OCI-LY3 (cell line): ENCODE measurements around the gene CHM.

Source experiments
- H2AFZ ChIP-seq: fragments of 200-600, 300-600 bp; shearing (Covaris generic); 2 replicates; pipeline ENCODE4 v1.6.0; 2014; ENCODE audit warnings: antibody characterized with exemption, low read depth, low read length
- H3K27ac ChIP-seq: fragments of 200-600, 300-600 bp; sonication (generic); 2 replicates; pipeline ENCODE4 v1.5.1; 2014; ENCODE audit warnings: mild to moderate bottlenecking, low read length, moderate library complexity, mixed read lengths
- H3K27me3 ChIP-seq: fragments of 200-600, 300-600 bp; sonication (generic); 2 replicates; pipeline ENCODE4 v1.6.1; 2014; ENCODE audit warnings: low read depth, low read length, mixed read lengths
- H3K36me3 ChIP-seq: fragments of 200-600, 300-600 bp; sonication (generic); replicated peaks from 2 replicates; pipeline ENCODE3; 2014; ENCODE audit warnings: low read depth, low read length, mixed read lengths
- H3K4me1 ChIP-seq: fragments of 300-600, 200-600 bp; sonication (generic); 2 replicates; pipeline ENCODE4 v1.6.1; 2014; ENCODE audit warnings: low read length, mixed read lengths
- H3K4me2 ChIP-seq: fragments of 200-600, 300-600 bp; sonication (generic); 2 replicates; pipeline ENCODE4 v1.6.1; 2014; ENCODE audit warnings: low read length, mixed read lengths
- H3K4me3 ChIP-seq: fragments of 300-600, 200-600 bp; sonication (generic); 2 replicates; pipeline ENCODE4 v1.5.1; 2014; ENCODE audit warnings: antibody characterized with exemption, mild to moderate bottlenecking, low read length, moderate library complexity
- H3K79me2 ChIP-seq: fragments of 300-600, 200-600 bp; shearing (Covaris generic); 2 replicates; pipeline ENCODE4 v1.6.1; 2014; ENCODE audit warnings: mild to moderate bottlenecking, low read length, mixed read lengths
- H3K9ac ChIP-seq: fragments of 300-600, 200-600 bp; shearing (Covaris generic); 2 replicates; pipeline ENCODE4 v1.6.0; 2014; ENCODE audit warnings: mild to moderate bottlenecking, low read length, moderate library complexity
- H3K9me3 ChIP-seq: fragments of 200-600, 300-600 bp; shearing (Covaris generic); 2 replicates; pipeline ENCODE4 v1.6.1; 2014; ENCODE audit warnings: low read length, mixed read lengths; ENCODE audit not compliant: insufficient read depth
- H4K20me1 ChIP-seq: fragments of 200-600, 300-600 bp; sonication (generic); 2 replicates; pipeline ENCODE4 v1.6.1; 2016; ENCODE audit warnings: low read length, mixed read lengths; ENCODE audit not compliant: insufficient read depth
- CTCF ChIP-seq: fragments of 200-600, 300-600 bp; sonication (generic); IDR thresholded peaks from 2 replicates; pipeline ENCODE4 v1.5.1; 2014; ENCODE audit warnings: antibody characterized with exemption, low read length, low read depth
- EZH2phosphoT487 ChIP-seq: fragments of 200-600 bp; shearing (Covaris generic); IDR thresholded peaks from 2 replicates; pipeline ENCODE4 v1.6.1; 2018; ENCODE audit warnings: antibody characterized with exemption, mixed run types, low read depth

The CHM gene

GRCh38 chrX:86002076-86002896 lies 45.1 kb downstream of the CHM start:
- Histone ChIP-seq H4K20me1 (no peaks in the 10 kb centered on the region), H3K27me3 (no peaks in the 10 kb centered on the region), H3K36me3 (no peaks in the 10 kb centered on the region), H3K27ac (no peak overlapping the region), H3K9ac (no peak overlapping the region), H3K4me3 (no peak overlapping the region), H3K4me2 (no peak overlapping the region), H3K4me1 (no peaks in the 10 kb centered on the region), H3K9me3 (no peaks in the 10 kb centered on the region), H2AFZ (no peak overlapping the region), H3K79me2 (no peaks in the 10 kb centered on the region)
- TF ChIP-seq CTCF (no peak), EZH2phosphoT487 (no peak)

- Histone ChIP-seq H3K27ac (no peak overlapping the region), H3K4me1 (no peaks in the 10 kb centered on the region), H3K4me3 (no peak overlapping the region), H4K20me1 (no peaks in the 10 kb centered on the region), H2AFZ (no peak overlapping the region), H3K27me3 (no peaks in the 10 kb centered on the region), H3K36me3 (no peaks in the 10 kb centered on the region), H3K4me2 (no peak overlapping the region), H3K9ac (no peak overlapping the region), H3K9me3 (no peaks in the 10 kb centered on the region), H3K79me2 (no peaks in the 10 kb centered on the region)
- TF ChIP-seq EZH2phosphoT487 (no peak), CTCF (no peak)
These were observed 48.4 kb downstream of the CHM start for GRCh38 chrX:85998954-85999353.

GRCh38 chrX:85996555-85996954 lies 50.8 kb downstream of the CHM start:
- Histone ChIP-seq H3K4me2 (no peak overlapping the region), H3K36me3 (no peaks in the 10 kb centered on the region), H3K27ac (no peak overlapping the region), H3K27me3 (no peaks in the 10 kb centered on the region), H3K4me1 (no peaks in the 10 kb centered on the region), H3K9ac (no peak overlapping the region), H2AFZ (no peak overlapping the region), H4K20me1 (no peaks in the 10 kb centered on the region), H3K9me3 (no peaks in the 10 kb centered on the region), H3K4me3 (no peak overlapping the region), H3K79me2 (no peaks in the 10 kb centered on the region)
- no peak for TF ChIP-seq CTCF
- no peak for TF ChIP-seq EZH2phosphoT487

GRCh38 chrX:85995641-85996040 lies 51.7 kb downstream of the CHM start:
- Histone ChIP-seq H3K4me1 (no peaks in the 10 kb centered on the region), H3K4me3 (no peak overlapping the region), H3K9me3 (no peaks in the 10 kb centered on the region), H3K4me2 (no peak overlapping the region), H3K27ac (no peak overlapping the region), H3K36me3 (no peaks in the 10 kb centered on the region), H3K27me3 (no peaks in the 10 kb centered on the region), H2AFZ (no peak overlapping the region), H3K79me2 (no peaks in the 10 kb centered on the region), H3K9ac (no peak overlapping the region), H4K20me1 (no peaks in the 10 kb centered on the region)
- TF ChIP-seq CTCF, result no peak
- TF ChIP-seq EZH2phosphoT487, result no peak
